Activated CD8-positive, alpha-beta memory T cell treated with anti-CD3 and anti-CD28 coated beads, Interleukin-2, amount 10 ng/mL, durations not matched to agents 7 days and 5 days (primary cell): Measurements from ENCODE around the gene OR4F15. TPM values are rescaled to one million over a fixed set of nuclear protein-coding genes. Genes with fewer than 3 reads are reported as not detected.

Experiments
- ATAC-seq: fragments of 150-1000 bp; cut with Tn5 transposase; one replicate; pipeline ENCODE4 v1.10.0; 2021; ENCODE audit warnings: moderate library complexity
- CTCF ChIA-PET: fragments of 350-600 bp; sonication (Branson Sonifier 250); formaldehyde crosslinking; loops from one replicate; lab custom pipeline; 2021; ENCODE audit warnings: antibody characterized with exemption; lab: Charles Lee
- DNase-seq: peaks from one replicate; pipeline ENCODE4 v3.0.0-alpha.2; 2020
- H3K27ac Mint-ChIP-seq: one replicate; pipeline ENCODE4 v1.8.0; 2021; ENCODE audit warnings: mild to moderate bottlenecking, mixed read lengths
- H3K27me3 Mint-ChIP-seq: one replicate; pipeline ENCODE4 v1.8.0; 2021; ENCODE audit warnings: mixed read lengths
- H3K36me3 Mint-ChIP-seq: one replicate; pipeline ENCODE4 v1.8.0; 2021; ENCODE audit warnings: mild to moderate bottlenecking, mixed read lengths
- H3K4me1 Mint-ChIP-seq: one replicate; pipeline ENCODE4 v1.8.0; 2021; ENCODE audit warnings: mixed read lengths
- H3K4me3 Mint-ChIP-seq: one replicate; pipeline ENCODE4 v1.8.0; 2021; ENCODE audit warnings: mild to moderate bottlenecking, moderate library complexity, mixed read lengths
- H3K9me3 Mint-ChIP-seq: one replicate; pipeline ENCODE4 v1.8.0; 2022; ENCODE audit warnings: low read depth, mixed read lengths
- total RNA-seq, 2 experiments: library from RNA; stranded (reverse); gene quantifications; one replicate each; pipeline ENCODE4 v1.2.3, GENCODE V29; 2021

OR4F15 gene
- total RNA-seq, 2 experiments from 2014 or later = not detected

- CTCF ChIA-PET = no interaction called here
- H3K36me3 Mint-ChIP-seq = no peaks in the 10 kb centered on the region
- peaks cover 32% of the 10 kb centered on the region for H3K27me3 Mint-ChIP-seq
- ATAC-seq (no peak), DNase-seq (no peak)
- H3K4me3 Mint-ChIP-seq = no peak overlapping the region
- no peaks in the 10 kb centered on the region for H3K9me3 Mint-ChIP-seq
- H3K4me1 Mint-ChIP-seq = no peaks in the 10 kb centered on the region
- H3K27ac Mint-ChIP-seq = no peak overlapping the region
These were observed 1.1 kb upstream of the OR4F15 start for GRCh38 chr15:101810876-101811275.

DNA sequence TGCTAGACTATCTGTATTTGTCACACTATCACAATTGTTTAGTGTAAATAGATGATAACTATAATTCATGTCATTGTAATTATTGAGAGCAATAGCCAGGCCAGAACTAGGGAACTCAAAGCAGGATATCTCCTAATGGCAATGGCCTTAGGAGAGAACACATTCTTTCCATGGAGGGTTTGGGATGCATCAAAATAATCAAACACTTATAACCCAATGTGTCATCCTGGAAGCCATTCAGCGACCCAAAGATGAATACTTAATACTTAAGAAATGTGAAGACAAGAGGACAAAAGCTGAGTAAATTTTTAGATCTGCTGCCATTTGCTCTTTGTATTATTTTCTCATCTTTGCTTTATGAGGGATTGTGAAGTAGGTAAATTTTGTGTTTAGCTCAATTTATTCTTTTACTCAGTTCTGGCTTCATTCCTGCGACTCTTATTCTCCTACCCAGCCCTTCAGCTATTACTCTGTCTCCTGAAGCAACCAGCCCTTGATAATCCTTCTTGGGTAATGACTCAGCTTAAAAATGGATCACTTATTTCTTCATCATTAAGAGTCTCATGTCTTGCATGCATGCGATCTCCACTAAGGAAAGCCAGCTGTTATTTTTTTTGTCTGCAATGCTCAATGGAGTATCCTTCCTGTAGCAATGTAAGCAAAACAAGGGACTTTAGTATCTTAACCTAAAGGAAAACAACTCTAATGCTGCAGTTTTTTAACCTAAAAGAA, 2.0 kb downstream of the OR4F15 start:
- DNase-seq (no peak), ATAC-seq (no peak)
- Mint-ChIP-seq H3K36me3 (no peaks in the 10 kb centered on the region), H3K27ac (no peak overlapping the region), H3K27me3 (peaks cover 27% of the 10 kb centered on the region), H3K9me3 (no peaks in the 10 kb centered on the region), H3K4me3 (no peak overlapping the region), H3K4me1 (no peaks in the 10 kb centered on the region)
- CTCF ChIA-PET = no interaction called here

DNA sequence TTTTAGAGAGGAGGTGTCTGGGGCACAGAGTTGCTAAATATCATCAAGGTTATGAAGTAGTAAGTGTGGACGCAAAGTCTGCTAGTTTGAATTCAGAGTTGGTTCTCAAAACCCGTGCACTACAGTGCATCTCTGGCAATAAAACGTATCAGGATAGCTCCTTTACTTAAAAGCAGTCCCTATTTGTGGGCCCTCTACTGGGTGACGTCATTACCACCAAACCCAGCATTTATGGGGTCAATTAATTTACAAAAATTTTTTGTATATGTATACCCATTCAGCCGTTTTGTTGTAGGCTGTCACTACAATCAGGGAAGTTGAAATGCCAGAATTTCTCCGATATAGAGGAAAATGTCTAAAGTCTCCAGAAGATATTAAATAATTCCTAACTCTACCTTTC, 8.8 kb downstream of the OR4F15 start:
- no peak overlapping the region for H3K27ac Mint-ChIP-seq
- no peak for DNase-seq
- peaks cover 9% of the 10 kb centered on the region for H3K27me3 Mint-ChIP-seq
- no peaks in the 10 kb centered on the region for H3K9me3 Mint-ChIP-seq
- no peak for ATAC-seq
- CTCF ChIA-PET = no interaction called here
- H3K36me3 Mint-ChIP-seq = no peaks in the 10 kb centered on the region
- H3K4me3 Mint-ChIP-seq = no peak overlapping the region
- no peaks in the 10 kb centered on the region for H3K4me1 Mint-ChIP-seq

GRCh38 chr15:101827257-101827656, 15.3 kb downstream of the OR4F15 start:
- Mint-ChIP-seq H3K4me3 (no peak overlapping the region), H3K4me1 (no peaks in the 10 kb centered on the region), H3K27me3 (peaks cover 18% of the 10 kb centered on the region), H3K27ac (no peak overlapping the region), H3K9me3 (no peaks in the 10 kb centered on the region), H3K36me3 (no peaks in the 10 kb centered on the region)
- ATAC-seq = no peak
- no peak for DNase-seq
- CTCF ChIA-PET = no interaction called here

GRCh38 chr15:101828774-101829173, 16.8 kb downstream of the OR4F15 start:
- Mint-ChIP-seq H3K4me1 (no peaks in the 10 kb centered on the region), H3K27ac (no peak overlapping the region), H3K9me3 (no peaks in the 10 kb centered on the region), H3K27me3 (peaks cover 18% of the 10 kb centered on the region), H3K36me3 (no peaks in the 10 kb centered on the region), H3K4me3 (no peak overlapping the region)
- ATAC-seq = no peak
- DNase-seq = no peak
- CTCF ChIA-PET = no interaction called here

DNA sequence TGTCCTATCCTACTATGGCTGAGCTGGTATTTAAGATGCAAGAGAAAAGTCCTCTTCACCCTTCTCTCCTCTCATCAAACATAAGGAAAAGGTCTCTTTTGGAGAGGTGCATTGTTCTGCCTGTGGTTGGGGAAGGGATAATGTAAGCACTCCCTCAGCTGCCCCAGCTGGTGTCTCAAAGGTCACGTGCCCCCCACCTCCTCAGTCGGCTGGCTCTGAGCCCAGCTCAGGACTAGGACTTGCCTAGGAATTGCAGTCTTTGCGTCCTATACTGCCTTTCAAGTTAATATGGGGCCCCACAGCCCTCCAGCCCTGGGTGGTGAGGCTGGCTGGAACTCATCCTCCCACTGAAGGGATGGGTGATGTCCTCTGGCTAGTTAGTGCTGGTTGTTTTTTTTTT, 29.7 kb downstream of the OR4F15 start:
- DNase-seq = no peak
- H3K9me3 Mint-ChIP-seq = no peaks in the 10 kb centered on the region
- ATAC-seq = no peak
- no peak overlapping the region for H3K27ac Mint-ChIP-seq
- H3K27me3 Mint-ChIP-seq = peaks cover 24% of the 10 kb centered on the region
- no peak overlapping the region for H3K4me3 Mint-ChIP-seq
- CTCF ChIA-PET = no interaction called here
- no peaks in the 10 kb centered on the region for H3K4me1 Mint-ChIP-seq
- no peaks in the 10 kb centered on the region for H3K36me3 Mint-ChIP-seq

DNA sequence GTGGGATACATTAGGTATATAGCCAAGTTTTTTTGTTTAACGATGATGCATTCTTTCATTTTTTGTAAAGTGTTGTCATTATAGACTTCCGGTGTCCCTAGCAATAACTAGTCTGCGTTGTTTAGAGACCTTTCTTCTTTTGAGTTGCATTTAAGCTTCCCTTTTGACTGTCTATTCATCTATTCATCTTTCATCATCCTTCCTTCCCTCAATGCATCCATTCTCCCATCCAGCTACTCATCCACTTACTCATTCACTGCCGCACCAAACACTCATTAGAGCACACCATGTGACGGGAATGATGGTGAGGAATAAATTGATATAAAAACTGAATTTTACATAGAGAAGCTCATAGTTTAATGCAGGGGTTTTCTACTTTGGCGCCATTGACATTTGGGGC, 32.9 kb downstream of the OR4F15 start:
- DNase-seq = no peak
- H3K4me3 Mint-ChIP-seq = no peak overlapping the region
- H3K27me3 Mint-ChIP-seq = peaks cover 33% of the 10 kb centered on the region
- ATAC-seq = no peak
- H3K9me3 Mint-ChIP-seq = no peaks in the 10 kb centered on the region
- CTCF ChIA-PET = no interaction called here
- H3K36me3 Mint-ChIP-seq = no peaks in the 10 kb centered on the region
- no peaks in the 10 kb centered on the region for H3K4me1 Mint-ChIP-seq
- H3K27ac Mint-ChIP-seq = no peak overlapping the region

- H3K9me3 Mint-ChIP-seq = no peaks in the 10 kb centered on the region
- peaks cover 34% of the 10 kb centered on the region for H3K27me3 Mint-ChIP-seq
- DNase-seq (no peak), ATAC-seq (no peak)
- no peak overlapping the region for H3K4me3 Mint-ChIP-seq
- H3K27ac Mint-ChIP-seq = no peak overlapping the region
- CTCF ChIA-PET = no interaction called here
- H3K4me1 Mint-ChIP-seq = no peaks in the 10 kb centered on the region
- no peaks in the 10 kb centered on the region for H3K36me3 Mint-ChIP-seq
These were observed 40.4 kb downstream of the OR4F15 start for GRCh38 chr15:101852356-101852755.

Other genes starting within 250 kb of the OR4F15 start
- 10 to 100 TPM; 43.2 to 51.6 TPM for gene TM2D3, start 159.8 kb upstream of the OR4F15 start, total RNA-seq
- gene TARS3, start 87.7 kb upstream of the OR4F15 start, total RNA-seq = 10 to 100 TPM in 1 of 2 experiments, 1 to 10 TPM in 1; 8.1 to 11.8 TPM
- not detected for gene OR4F6, start 8.7 kb upstream of the OR4F15 start, total RNA-seq